RWPE1 (cell line): ENCODE data around the gene SLITRK6.

ENCODE experiments used
- CTCF ChIA-PET: fragments of 350-600 bp; sonication (Branson Sonifier 250); formaldehyde crosslinking; extraction: SDS; loops from one replicate; lab custom pipeline; 2021; lab: Yijun Ruan, JAX
- POLR2A ChIA-PET: fragments of 400-600 bp; formaldehyde crosslinking; extraction: SDS; loops from one replicate; lab custom pipeline; 2020; ENCODE audit warnings: antibody characterized with exemption; ENCODE audit not compliant: low non-redundant PET; lab: Yijun Ruan, JAX
- DNase-seq: peaks from one replicate; pipeline ENCODE4 v3.0.0; 2012; ENCODE audit warnings: low spot score
- H3K27ac ChIP-seq: fragments of 450-650 bp; 2 replicates; pipeline ENCODE4 v1.5.1; 2017
- TF ChIP-seq, protein P1 (sequence below): fragments of 450-650 bp; conservative IDR thresholded peaks from 2 replicates; pipeline ENCODE4 v1.5.1; 2017; ENCODE audit warnings: low read depth, mild to moderate bottlenecking

The SLITRK6 gene, protein sequence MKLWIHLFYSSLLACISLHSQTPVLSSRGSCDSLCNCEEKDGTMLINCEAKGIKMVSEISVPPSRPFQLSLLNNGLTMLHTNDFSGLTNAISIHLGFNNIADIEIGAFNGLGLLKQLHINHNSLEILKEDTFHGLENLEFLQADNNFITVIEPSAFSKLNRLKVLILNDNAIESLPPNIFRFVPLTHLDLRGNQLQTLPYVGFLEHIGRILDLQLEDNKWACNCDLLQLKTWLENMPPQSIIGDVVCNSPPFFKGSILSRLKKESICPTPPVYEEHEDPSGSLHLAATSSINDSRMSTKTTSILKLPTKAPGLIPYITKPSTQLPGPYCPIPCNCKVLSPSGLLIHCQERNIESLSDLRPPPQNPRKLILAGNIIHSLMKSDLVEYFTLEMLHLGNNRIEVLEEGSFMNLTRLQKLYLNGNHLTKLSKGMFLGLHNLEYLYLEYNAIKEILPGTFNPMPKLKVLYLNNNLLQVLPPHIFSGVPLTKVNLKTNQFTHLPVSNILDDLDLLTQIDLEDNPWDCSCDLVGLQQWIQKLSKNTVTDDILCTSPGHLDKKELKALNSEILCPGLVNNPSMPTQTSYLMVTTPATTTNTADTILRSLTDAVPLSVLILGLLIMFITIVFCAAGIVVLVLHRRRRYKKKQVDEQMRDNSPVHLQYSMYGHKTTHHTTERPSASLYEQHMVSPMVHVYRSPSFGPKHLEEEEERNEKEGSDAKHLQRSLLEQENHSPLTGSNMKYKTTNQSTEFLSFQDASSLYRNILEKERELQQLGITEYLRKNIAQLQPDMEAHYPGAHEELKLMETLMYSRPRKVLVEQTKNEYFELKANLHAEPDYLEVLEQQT

DNA sequence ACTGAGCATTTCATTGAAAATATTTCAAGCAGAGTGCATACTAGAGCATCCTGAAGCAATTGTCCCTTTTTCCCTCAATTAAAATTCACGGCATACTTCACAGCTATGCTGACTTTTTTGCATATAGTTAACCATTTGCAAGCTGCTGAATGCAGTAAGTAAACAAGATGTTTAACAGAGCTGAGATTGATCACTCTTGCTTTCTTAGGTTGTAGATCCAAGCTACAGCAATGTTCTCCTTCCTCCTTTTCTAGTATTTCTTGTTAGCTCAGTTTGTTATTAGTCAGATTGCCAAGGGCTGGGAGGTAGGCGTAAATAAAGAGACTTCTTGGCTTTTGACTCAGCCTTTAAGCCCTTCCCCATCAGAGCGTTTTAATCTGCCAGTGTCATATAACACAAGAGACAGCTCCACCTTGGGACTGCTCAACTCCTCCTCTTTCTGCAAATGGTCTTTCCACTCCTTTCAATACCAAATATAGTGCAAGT, at the start of gene SLITRK6:
SLITRK6 (minus strand) TSS at position 323 of the 486 bp plus-strand sequence. CDS start 2,911 bp downstream, outside the sequence.
- DNase-seq = peak; percentile 66
- TF ChIP-seq, protein P1, sequence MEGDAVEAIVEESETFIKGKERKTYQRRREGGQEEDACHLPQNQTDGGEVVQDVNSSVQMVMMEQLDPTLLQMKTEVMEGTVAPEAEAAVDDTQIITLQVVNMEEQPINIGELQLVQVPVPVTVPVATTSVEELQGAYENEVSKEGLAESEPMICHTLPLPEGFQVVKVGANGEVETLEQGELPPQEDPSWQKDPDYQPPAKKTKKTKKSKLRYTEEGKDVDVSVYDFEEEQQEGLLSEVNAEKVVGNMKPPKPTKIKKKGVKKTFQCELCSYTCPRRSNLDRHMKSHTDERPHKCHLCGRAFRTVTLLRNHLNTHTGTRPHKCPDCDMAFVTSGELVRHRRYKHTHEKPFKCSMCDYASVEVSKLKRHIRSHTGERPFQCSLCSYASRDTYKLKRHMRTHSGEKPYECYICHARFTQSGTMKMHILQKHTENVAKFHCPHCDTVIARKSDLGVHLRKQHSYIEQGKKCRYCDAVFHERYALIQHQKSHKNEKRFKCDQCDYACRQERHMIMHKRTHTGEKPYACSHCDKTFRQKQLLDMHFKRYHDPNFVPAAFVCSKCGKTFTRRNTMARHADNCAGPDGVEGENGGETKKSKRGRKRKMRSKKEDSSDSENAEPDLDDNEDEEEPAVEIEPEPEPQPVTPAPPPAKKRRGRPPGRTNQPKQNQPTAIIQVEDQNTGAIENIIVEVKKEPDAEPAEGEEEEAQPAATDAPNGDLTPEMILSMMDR = peak; percentile 34
- no peak within 1 kb of the TSS for H3K27ac ChIP-seq
- CTCF ChIA-PET = interaction anchor here (0.5 to 1.1 kb wide), 4 partner anchors 155 to 1017 kb away, joined by 3 to 4 read pairs (median 3); no protein-coding TSS in a partner anchor
- POLR2A ChIA-PET = no interaction called here

DNA sequence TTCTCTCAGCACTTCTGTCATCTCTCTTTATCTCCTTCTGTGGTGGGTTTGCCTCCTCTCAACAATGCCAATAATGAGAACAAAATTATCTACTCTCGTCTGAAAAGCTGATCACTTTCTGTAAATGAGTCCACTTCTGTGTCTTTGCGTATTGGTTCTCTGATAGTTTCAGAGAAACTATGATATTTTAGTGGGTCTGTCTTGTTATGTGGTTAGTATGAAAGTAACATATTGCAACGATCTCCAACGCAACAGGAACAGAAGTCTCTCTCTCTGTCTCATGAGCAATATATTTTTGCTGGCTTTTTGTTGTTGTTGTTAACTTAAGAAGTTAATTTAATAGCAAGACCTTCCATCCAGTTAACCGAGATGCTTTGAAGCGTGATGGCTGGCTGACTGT, 47.8 kb upstream of the SLITRK6 start:
- POLR2A ChIA-PET = no interaction called here

DNA sequence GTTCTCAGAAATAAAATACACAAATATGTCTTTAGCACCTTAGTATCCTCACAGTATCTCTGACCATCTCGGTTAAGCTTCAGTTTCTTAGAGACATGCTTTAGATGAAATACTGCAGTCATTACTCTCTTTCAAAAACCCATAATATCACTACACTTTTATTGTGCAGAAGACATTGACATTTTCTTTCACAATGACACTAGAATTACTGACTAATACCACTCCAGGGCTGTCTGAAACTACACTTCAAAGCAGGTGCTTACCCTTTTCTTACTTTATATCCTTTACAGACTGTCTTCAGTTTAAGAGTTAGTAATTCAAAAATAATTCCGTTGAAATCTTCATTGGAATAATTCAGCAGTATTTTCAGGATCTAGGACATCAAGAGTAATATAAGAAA, 42.2 kb upstream of the SLITRK6 start:
- no peak for DNase-seq
- no peak overlapping the region for H3K27ac ChIP-seq
- TF ChIP-seq, protein P1 = no peak
- CTCF ChIA-PET = no interaction called here
- POLR2A ChIA-PET = no interaction called here

More for the DNA sequence above, 47.8 kb upstream of the SLITRK6 start:
- CTCF ChIA-PET = no interaction called here
- TF ChIP-seq, protein P1 = no peak
- no peak overlapping the region for H3K27ac ChIP-seq
- DNase-seq = no peak

DNA sequence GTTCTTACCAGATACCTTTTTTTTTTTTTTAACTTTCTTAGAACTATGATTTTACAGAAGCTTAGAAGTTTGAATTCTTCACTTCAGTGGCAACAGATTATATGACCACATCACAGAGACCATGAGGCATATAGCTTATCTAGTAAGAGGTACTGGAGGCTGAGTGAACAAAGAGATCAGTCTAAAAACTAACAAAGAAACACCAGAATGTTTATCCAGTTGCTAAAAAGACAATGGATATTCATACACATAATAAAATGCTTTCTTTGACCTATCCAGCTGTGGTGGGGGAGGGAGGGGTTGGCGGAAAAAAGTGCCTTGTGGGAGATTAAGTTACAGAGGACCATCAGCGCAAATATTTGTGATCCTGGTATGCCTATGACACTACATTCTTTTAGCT, 34.7 kb upstream of the SLITRK6 start:
- CTCF ChIA-PET = interaction anchor here (0.6 to 0.7 kb wide), 4 partner anchors 954 to 1407 kb away, joined by 3 read pairs; no protein-coding TSS in a partner anchor
- TF ChIP-seq, protein P1 = no peak
- no peak overlapping the region for H3K27ac ChIP-seq
- POLR2A ChIA-PET = no interaction called here
- DNase-seq = no peak

DNA sequence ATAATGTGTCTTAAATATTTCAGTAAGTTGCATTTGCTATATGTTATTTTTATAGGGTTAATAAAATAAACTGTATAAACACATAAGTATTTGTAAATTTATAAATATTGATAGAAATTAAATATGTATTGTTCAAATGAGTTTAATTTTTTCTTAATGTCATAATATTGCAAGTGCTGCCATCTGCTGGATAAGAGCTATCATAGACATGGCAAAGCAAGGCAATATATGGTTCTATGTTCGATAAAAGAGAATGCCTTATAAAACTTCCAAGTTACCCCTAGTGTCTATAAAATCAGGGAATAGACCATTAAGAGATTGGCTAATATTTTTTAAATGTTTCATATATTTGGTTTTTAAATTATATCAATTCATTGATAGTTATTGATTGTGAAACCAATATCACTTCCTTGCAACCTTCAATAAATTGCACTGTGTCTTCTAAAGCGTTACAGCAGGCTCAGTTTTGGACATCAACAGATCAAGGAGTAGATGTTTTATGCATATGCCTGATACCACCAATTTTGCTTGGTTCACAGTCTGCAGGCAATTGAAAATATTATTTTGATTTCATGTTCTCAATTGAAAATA, 29.0 kb upstream of the SLITRK6 start:
- H3K27ac ChIP-seq = no peak overlapping the region
- ChIA-PET CTCF (interaction anchor here (0.6 to 1.4 kb wide), 3 partner anchors 11 to 1370 kb away, joined by 3 read pairs; no protein-coding TSS in a partner anchor), POLR2A (no interaction called here)
- TF ChIP-seq, protein P1 = peak; percentile 75
- DNase-seq = peak; percentile 6
